Stimulated activated naive CD4-positive, alpha-beta T cell (primary cell): Measurements from ENCODE around the gene PFKFB2.
A peak's percentile ranks its signal among the peaks of the same experiment; 100 is the strongest.

Source experiments
- DNase-seq, 6 experiments: peaks; one replicate each; lab custom pipeline; 2025; lab: John Stamatoyannopoulos, UW

Gene PFKFB2

GRCh38 chr1:207021876-207022596 lies 31.0 kb upstream of the PFKFB2 start:
- no peak for DNase-seq

- DNase-seq: no peak
These were observed 29.9 kb upstream of the PFKFB2 start for GRCh38 chr1:207022996-207023679.

- DNase-seq: no peak
These were observed 28.6 kb upstream of the PFKFB2 start for GRCh38 chr1:207024202-207025145.

- DNase-seq: no peak
These were observed 27.8 kb upstream of the PFKFB2 start for GRCh38 chr1:207025146-207025880.

- no peak for DNase-seq
These were observed 27.0 kb upstream of the PFKFB2 start for GRCh38 chr1:207026104-207026534.

GRCh38 chr1:207027206-207027777 lies 25.8 kb upstream of the PFKFB2 start:
- DNase-seq: no peak

GRCh38 chr1:207027921-207028320 lies 25.2 kb upstream of the PFKFB2 start:
- DNase-seq: no peak

GRCh38 chr1:207028884-207029650 lies 24.0 kb upstream of the PFKFB2 start:
- DNase-seq: no peak

- DNase-seq: peak in 2 of 6 experiments; percentile 1 to 2
These were observed 23.2 kb upstream of the PFKFB2 start for GRCh38 chr1:207029701-207030521.

GRCh38 chr1:207030522-207031009 lies 22.5 kb upstream of the PFKFB2 start:
- DNase-seq: no peak

GRCh38 chr1:207031016-207031415 lies 22.1 kb upstream of the PFKFB2 start:
- no peak for DNase-seq

GRCh38 chr1:207031632-207032264 lies 21.3 kb upstream of the PFKFB2 start:
- DNase-seq: no peak

- DNase-seq: no peak
These were observed 20.5 kb upstream of the PFKFB2 start, which contains the start of gene C1orf116 for GRCh38 chr1:207032528-207033017. TSS of gene C1orf116 (minus strand) at chr1:207032756. CDS start at chr1:207027598, 5,158 bp downstream.

- DNase-seq: no peak
These were observed 19.8 kb upstream of the PFKFB2 start for GRCh38 chr1:207033302-207033701.

GRCh38 chr1:207034208-207034607 lies 18.9 kb upstream of the PFKFB2 start:
- DNase-seq: no peak

GRCh38 chr1:207034998-207035397 lies 18.1 kb upstream of the PFKFB2 start:
- DNase-seq: no peak

- no peak for DNase-seq
These were observed 17.1 kb upstream of the PFKFB2 start for GRCh38 chr1:207035877-207036551.

GRCh38 chr1:207036865-207037264 lies 16.2 kb upstream of the PFKFB2 start:
- no peak for DNase-seq
